SK-N-DZ (cell line): ENCODE measurements around the gene HIGD1A.

ENCODE experiments used
- DNase-seq: peaks from one replicate; pipeline ENCODE4 v3.0.0-alpha.2; 2015; ENCODE audit warnings: low spot score

The HIGD1A gene

GRCh38 chr3:42801048-42801620, 3.2 kb downstream of the HIGD1A start:
- no peak for DNase-seq

- DNase-seq = no peak
Measured at GRCh38 chr3:42800251-42800650, 4.0 kb downstream of the HIGD1A start.

- no peak for DNase-seq
Measured at GRCh38 chr3:42799376-42799775, 4.9 kb downstream of the HIGD1A start.

GRCh38 chr3:42796332-42796885, 7.9 kb downstream of the HIGD1A start:
- DNase-seq = no peak

- DNase-seq = no peak
Measured at GRCh38 chr3:42795621-42796181, 8.6 kb downstream of the HIGD1A start.

GRCh38 chr3:42790714-42791229, 13.5 kb downstream of the HIGD1A start:
- no peak for DNase-seq

- no peak for DNase-seq
Measured at GRCh38 chr3:42786631-42787030, 17.7 kb downstream of the HIGD1A start.

- no peak for DNase-seq
Measured at GRCh38 chr3:42786212-42786611, 18.1 kb downstream of the HIGD1A start.

GRCh38 chr3:42780892-42781700, 23.2 kb downstream of the HIGD1A start:
- peak; percentile 65 for DNase-seq

- no peak for DNase-seq
Measured at GRCh38 chr3:42780398-42780797, 23.9 kb downstream of the HIGD1A start.

- DNase-seq = peak; percentile 28
Measured at GRCh38 chr3:42778644-42779043, 25.6 kb downstream of the HIGD1A start.

GRCh38 chr3:42773409-42773751, 30.9 kb downstream of the HIGD1A start:
- DNase-seq = no peak

GRCh38 chr3:42772670-42773408, 31.5 kb downstream of the HIGD1A start, which contains the start of gene CCDC13:
CCDC13 (minus strand) TSS chr3:42773253; CDS start chr3:42758345, 14,908 bp downstream.
- peak; percentile 83 for DNase-seq

- no peak for DNase-seq
Measured at GRCh38 chr3:42771271-42771670, 33.0 kb downstream of the HIGD1A start.

GRCh38 chr3:42769477-42770131, 34.7 kb downstream of the HIGD1A start:
- DNase-seq = no peak

GRCh38 chr3:42764561-42765295, 39.6 kb downstream of the HIGD1A start:
- DNase-seq = no peak

- no peak for DNase-seq
Measured at GRCh38 chr3:42764115-42764514, 40.2 kb downstream of the HIGD1A start.

- no peak for DNase-seq
Measured at GRCh38 chr3:42763021-42763420, 41.3 kb downstream of the HIGD1A start.

GRCh38 chr3:42762046-42762724, 42.1 kb downstream of the HIGD1A start:
- no peak for DNase-seq

- DNase-seq = no peak
Measured at GRCh38 chr3:42758126-42758525, 46.2 kb downstream of the HIGD1A start.
